ENCODE data around the gene CHRNG.

CHRNG gene

DNA sequence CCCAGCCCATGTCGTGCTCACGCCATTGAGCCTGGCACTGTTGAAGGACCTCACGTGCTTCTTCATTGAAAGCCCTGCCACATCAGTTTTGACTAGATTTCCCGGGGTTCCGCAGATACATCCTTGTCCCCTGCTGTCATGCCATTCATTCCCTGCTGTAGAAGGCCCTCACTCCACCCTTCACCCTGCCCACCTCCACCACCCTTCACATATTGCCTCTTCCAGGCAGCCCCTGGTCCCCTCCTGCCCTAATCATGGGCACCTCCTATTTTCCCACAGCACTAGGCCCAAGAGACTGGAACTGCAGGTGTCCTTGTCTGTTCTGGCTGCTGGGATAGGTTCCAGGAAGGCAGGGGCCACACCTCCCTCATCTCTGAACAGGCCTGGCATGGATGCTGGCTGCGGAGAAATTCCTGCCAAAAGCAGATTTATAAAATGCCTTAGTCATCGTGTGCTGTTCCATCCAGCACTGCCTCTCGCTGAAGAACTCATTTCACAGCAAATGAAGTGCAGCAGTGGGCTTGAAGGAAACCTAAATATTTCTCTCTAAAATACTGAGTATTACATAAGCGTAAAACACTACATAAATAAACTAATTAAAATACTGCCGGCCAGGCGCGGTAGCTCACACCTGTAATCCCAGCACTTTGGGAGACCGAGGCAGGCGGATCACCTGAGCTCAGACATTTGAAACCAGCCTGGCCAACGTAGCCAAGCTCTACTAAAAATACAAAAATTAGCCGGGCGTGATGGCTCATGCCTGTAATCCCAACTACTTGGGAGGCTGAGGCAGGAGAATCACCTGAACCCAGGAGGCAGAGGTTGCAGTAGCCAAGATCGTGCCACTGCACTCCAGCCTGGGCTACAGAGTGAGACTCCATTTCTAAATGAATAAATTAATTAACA lies 49.4 kb downstream of the CHRNG start:
- H3K4me3 ChIP-seq (ENCODE audit: low read length) = no peak overlapping the region

DNA sequence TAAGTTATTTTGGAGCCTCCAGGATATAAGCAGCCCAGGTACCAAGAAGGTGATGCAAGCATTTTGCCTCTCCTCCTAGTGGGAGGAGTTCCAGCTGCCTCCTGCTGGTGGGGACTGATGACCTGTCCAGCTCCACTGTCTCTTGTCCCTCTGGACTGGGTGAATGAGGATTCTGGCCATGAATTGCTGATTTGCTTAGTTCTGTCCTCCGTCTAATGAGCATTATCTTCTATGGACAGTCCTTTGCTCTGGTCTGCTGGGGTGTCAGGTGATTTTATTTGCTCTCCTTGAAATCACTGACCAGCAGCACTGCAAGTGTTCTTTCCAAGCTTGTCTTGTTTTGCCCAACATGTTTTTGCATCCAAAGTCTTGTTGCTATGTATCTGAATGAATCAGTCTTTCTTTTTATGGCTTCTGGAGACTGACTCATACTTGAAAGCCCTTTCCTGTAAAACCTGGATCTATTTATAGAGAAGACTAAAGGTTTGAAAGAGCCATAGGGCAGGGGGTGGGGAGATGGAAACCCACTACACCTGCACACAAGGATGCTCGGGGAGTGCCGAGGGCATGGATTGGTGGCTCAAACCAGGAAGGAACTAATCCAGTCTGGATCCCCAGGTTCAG lies 53.4 kb downstream of the CHRNG start:
- H3K4me3 ChIP-seq (ENCODE audit: low read length) = no peak overlapping the region
- TF ChIP-seq, protein P1, sequence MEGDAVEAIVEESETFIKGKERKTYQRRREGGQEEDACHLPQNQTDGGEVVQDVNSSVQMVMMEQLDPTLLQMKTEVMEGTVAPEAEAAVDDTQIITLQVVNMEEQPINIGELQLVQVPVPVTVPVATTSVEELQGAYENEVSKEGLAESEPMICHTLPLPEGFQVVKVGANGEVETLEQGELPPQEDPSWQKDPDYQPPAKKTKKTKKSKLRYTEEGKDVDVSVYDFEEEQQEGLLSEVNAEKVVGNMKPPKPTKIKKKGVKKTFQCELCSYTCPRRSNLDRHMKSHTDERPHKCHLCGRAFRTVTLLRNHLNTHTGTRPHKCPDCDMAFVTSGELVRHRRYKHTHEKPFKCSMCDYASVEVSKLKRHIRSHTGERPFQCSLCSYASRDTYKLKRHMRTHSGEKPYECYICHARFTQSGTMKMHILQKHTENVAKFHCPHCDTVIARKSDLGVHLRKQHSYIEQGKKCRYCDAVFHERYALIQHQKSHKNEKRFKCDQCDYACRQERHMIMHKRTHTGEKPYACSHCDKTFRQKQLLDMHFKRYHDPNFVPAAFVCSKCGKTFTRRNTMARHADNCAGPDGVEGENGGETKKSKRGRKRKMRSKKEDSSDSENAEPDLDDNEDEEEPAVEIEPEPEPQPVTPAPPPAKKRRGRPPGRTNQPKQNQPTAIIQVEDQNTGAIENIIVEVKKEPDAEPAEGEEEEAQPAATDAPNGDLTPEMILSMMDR (conservative IDR thresholded peaks at IDR 0.05; ENCODE audit: low read depth, low read length) = peak; percentile 35
- DNase-seq (ENCODE audit: low read depth) = peak; percentile 66

More for the DNA sequence above, 49.4 kb downstream of the CHRNG start:
- TF ChIP-seq, protein P1 (conservative IDR thresholded peaks at IDR 0.05; ENCODE audit: low read depth, low read length) = no peak
- DNase-seq (ENCODE audit: low read depth) = peak; percentile 70

DNA sequence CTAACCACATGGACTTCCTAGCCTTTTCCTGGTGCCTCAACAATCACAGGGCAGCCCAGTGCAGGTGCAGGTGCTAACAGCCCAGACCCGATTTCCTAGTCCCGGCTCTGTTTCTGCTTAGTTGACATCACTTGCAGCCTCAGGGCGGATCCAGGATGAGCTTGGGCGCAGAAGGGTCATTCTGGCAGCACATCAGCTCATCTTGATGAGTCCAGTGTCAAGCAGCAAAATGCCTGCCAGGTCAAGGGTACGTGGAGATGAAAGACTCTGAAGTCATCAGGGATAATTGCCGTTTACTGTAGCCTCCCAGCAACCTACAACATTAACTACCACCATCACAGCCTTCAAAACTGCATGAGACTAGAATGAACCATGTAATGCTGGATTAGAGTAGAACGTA lies 54.5 kb downstream of the CHRNG start:
- H3K4me3 ChIP-seq (ENCODE audit: low read length) = no peak overlapping the region
- DNase-seq (ENCODE audit: low read depth) = no peak
- TF ChIP-seq, protein P1 (conservative IDR thresholded peaks at IDR 0.05; ENCODE audit: low read depth, low read length) = no peak

Measured in retinal pigment epithelial cell (primary cell).